Measurements from ENCODE around the gene DRD3.

The DRD3 gene

GRCh38 chr3:114119776-114120175 lies 59.1 kb downstream of the DRD3 start:
- TF ChIP-seq ZNF274 (IDR thresholded peaks at IDR 0.05; ENCODE audit: low read depth, low read length) = no peak
- no peak overlapping the region for H3K4me3 ChIP-seq (ENCODE audit: low read length)

- no peak for TF ChIP-seq ZNF274 (IDR thresholded peaks at IDR 0.05; ENCODE audit: low read depth, low read length)
- H3K4me3 ChIP-seq (ENCODE audit: low read length) = no peak overlapping the region
Observed at GRCh38 chr3:114115143-114115542, 63.7 kb downstream of the DRD3 start.

GRCh38 chr3:114114719-114115118 lies 64.1 kb downstream of the DRD3 start:
- H3K4me3 ChIP-seq (ENCODE audit: low read length) = no peak overlapping the region
- TF ChIP-seq ZNF274 (IDR thresholded peaks at IDR 0.05; ENCODE audit: low read depth, low read length) = no peak

GRCh38 chr3:114112696-114113095 lies 66.2 kb downstream of the DRD3 start:
- no peak for TF ChIP-seq ZNF274 (IDR thresholded peaks at IDR 0.05; ENCODE audit: low read depth, low read length)
- no peak overlapping the region for H3K4me3 ChIP-seq (ENCODE audit: low read length)

GRCh38 chr3:114111060-114111770 lies 67.6 kb downstream of the DRD3 start:
- no peak overlapping the region for H3K4me3 ChIP-seq (ENCODE audit: low read length)
- no peak for TF ChIP-seq ZNF274 (IDR thresholded peaks at IDR 0.05; ENCODE audit: low read depth, low read length)

- TF ChIP-seq ZNF274 (IDR thresholded peaks at IDR 0.05; ENCODE audit: low read depth, low read length) = no peak
- H3K4me3 ChIP-seq (ENCODE audit: low read length) = no peak overlapping the region
Observed at GRCh38 chr3:114110439-114110838, 68.4 kb downstream of the DRD3 start.

- H3K4me3 ChIP-seq (ENCODE audit: low read length) = no peak overlapping the region
- no peak for TF ChIP-seq ZNF274 (IDR thresholded peaks at IDR 0.05; ENCODE audit: low read depth, low read length)
Observed at GRCh38 chr3:114108137-114108536, 70.7 kb downstream of the DRD3 start.

GRCh38 chr3:114104414-114104813 lies 74.4 kb downstream of the DRD3 start:
- no peak for TF ChIP-seq ZNF274 (IDR thresholded peaks at IDR 0.05; ENCODE audit: low read depth, low read length)
- H3K4me3 ChIP-seq (ENCODE audit: low read length) = no peak overlapping the region

- TF ChIP-seq ZNF274 (IDR thresholded peaks at IDR 0.05; ENCODE audit: low read depth, low read length) = no peak
- no peak overlapping the region for H3K4me3 ChIP-seq (ENCODE audit: low read length)
Observed at GRCh38 chr3:114103858-114104257, 75.0 kb downstream of the DRD3 start.

- H3K4me3 ChIP-seq (ENCODE audit: low read length) = no peak overlapping the region
- TF ChIP-seq ZNF274 (IDR thresholded peaks at IDR 0.05; ENCODE audit: low read depth, low read length) = no peak
Observed at GRCh38 chr3:114103181-114103580, 75.7 kb downstream of the DRD3 start.

- no peak overlapping the region for H3K4me3 ChIP-seq (ENCODE audit: low read length)
- no peak for TF ChIP-seq ZNF274 (IDR thresholded peaks at IDR 0.05; ENCODE audit: low read depth, low read length)
Observed at GRCh38 chr3:114101101-114101500, 77.8 kb downstream of the DRD3 start.

GRCh38 chr3:114095796-114096195 lies 83.1 kb downstream of the DRD3 start:
- no peak overlapping the region for H3K4me3 ChIP-seq (ENCODE audit: low read length)
- no peak for TF ChIP-seq ZNF274 (IDR thresholded peaks at IDR 0.05; ENCODE audit: low read depth, low read length)

- H3K4me3 ChIP-seq (ENCODE audit: low read length) = no peak overlapping the region
- no peak for TF ChIP-seq ZNF274 (IDR thresholded peaks at IDR 0.05; ENCODE audit: low read depth, low read length)
Observed at GRCh38 chr3:114093596-114093995, 85.3 kb downstream of the DRD3 start.

GRCh38 chr3:114093016-114093380 lies 85.9 kb downstream of the DRD3 start:
- TF ChIP-seq ZNF274 (IDR thresholded peaks at IDR 0.05; ENCODE audit: low read depth, low read length) = no peak
- no peak overlapping the region for H3K4me3 ChIP-seq (ENCODE audit: low read length)

GRCh38 chr3:114092151-114093015 lies 86.5 kb downstream of the DRD3 start:
- no peak for TF ChIP-seq ZNF274 (IDR thresholded peaks at IDR 0.05; ENCODE audit: low read depth, low read length)
- H3K4me3 ChIP-seq (ENCODE audit: low read length) = no peak overlapping the region
